Upper lobe of left lung (tissue), 6 donors: Measurements from ENCODE around the gene DSTN. TPM values are rescaled to one million over a fixed set of nuclear protein-coding genes. Genes with fewer than 3 reads are reported as not detected.

ENCODE experiments used
- ATAC-seq, 2 donors: fragments of 200-7000 bp; cut with Tn5 transposase; one replicate each; pipeline ENCODE4 v1.9.1; 2022; ENCODE audit warnings: mild to moderate bottlenecking in 2 of 2, moderate library complexity in 2 of 2; ENCODE audit not compliant: low FRiP score in 2 of 2
- DNase-seq, 2 donors: peaks; one replicate each; pipeline ENCODE4 v3.0.0-alpha.2; 2019 to 2020
- H3K27ac ChIP-seq, 4 donors: fragments of 200-600 bp; sonication (generic); one replicate each; pipeline ENCODE4 v1.5.1; 2016 to 2019
- H3K27me3 ChIP-seq, 4 donors: fragments of 200-600 bp; sonication (generic); one replicate each; pipeline ENCODE4 v1.5.1; 2017 to 2019
- H3K36me3 ChIP-seq, 4 donors: fragments of 200-600 bp; sonication (generic); one replicate each; pipeline ENCODE4 v1.5.1; 2016 to 2019
- H3K4me1 ChIP-seq, 4 donors: fragments of 200-600 bp; sonication (generic); one replicate each; pipeline ENCODE4 v1.5.1; 2018 to 2019
- H3K4me3 ChIP-seq, 4 donors: fragments of 200-600 bp; sonication (generic); one replicate each; pipeline ENCODE4 v1.5.1; 2017 to 2019; ENCODE audit warnings: mild to moderate bottlenecking in 2 of 4, moderate library complexity in 1 of 4
- H3K9me3 ChIP-seq, 4 donors: fragments of 200-600 bp; sonication (generic); one replicate each; pipeline ENCODE4 v1.5.1; 2018 to 2019
- CTCF ChIP-seq, 6 experiments: fragments of 450-650 bp in 4 of 6; fragments of 200-600 bp in 2 of 6; sonication (generic) in 2 of 6; IDR thresholded peaks; one replicate each; pipeline ENCODE4 v1.5.1; 2016 to 2019; ENCODE audit warnings: antibody characterized with exemption in 6 of 6
- EP300 ChIP-seq, 4 donors: sonication (generic); formaldehyde crosslinking; IDR thresholded peaks; one replicate each; pipeline ENCODE4 v1.5.1; 2017; ENCODE audit warnings: antibody characterized with exemption in 4 of 4, control low read depth in 2 of 4
- POLR2A ChIP-seq, 4 donors: fragments of 450-650 bp; IDR thresholded peaks; one replicate each; pipeline ENCODE4 v1.5.1; 2016 to 2017; ENCODE audit warnings: antibody characterized with exemption in 4 of 4, mild to moderate bottlenecking in 2 of 4
- POLR2AphosphoS5 ChIP-seq, 2 donors: sonication (generic); formaldehyde crosslinking; IDR thresholded peaks; one replicate each; pipeline ENCODE4 v1.5.1; 2017; ENCODE audit warnings: antibody characterized with exemption in 2 of 2
- WGBS, 2 donors: methylation state at CpG; one replicate each; pipeline ENCODE4 v1.1.5; 2017 to 2018; 5-methylcytosine and 5-hydroxymethylcytosine counted together
- total RNA-seq, 6 donors: library from RNA; depleted of rRNA in 4 of 6; stranded (reverse); fragments of >200 nt in 4 of 6; gene quantifications; one replicate each; pipeline versions ENCODE4 v1.1.0 to v1.2.1, GENCODE V29; 2016 to 2021
- donor health status: DM: no; HTN: no; CAD: no; lungs with moderate emphysema.
- donor health status: DM: no; HTN: yes; CAD: no; lungs with severe emphysema.

Gene DSTN
- total RNA-seq, 6 donors from 2014 or later = 235 to 735 (median 513) TPM

DNA sequence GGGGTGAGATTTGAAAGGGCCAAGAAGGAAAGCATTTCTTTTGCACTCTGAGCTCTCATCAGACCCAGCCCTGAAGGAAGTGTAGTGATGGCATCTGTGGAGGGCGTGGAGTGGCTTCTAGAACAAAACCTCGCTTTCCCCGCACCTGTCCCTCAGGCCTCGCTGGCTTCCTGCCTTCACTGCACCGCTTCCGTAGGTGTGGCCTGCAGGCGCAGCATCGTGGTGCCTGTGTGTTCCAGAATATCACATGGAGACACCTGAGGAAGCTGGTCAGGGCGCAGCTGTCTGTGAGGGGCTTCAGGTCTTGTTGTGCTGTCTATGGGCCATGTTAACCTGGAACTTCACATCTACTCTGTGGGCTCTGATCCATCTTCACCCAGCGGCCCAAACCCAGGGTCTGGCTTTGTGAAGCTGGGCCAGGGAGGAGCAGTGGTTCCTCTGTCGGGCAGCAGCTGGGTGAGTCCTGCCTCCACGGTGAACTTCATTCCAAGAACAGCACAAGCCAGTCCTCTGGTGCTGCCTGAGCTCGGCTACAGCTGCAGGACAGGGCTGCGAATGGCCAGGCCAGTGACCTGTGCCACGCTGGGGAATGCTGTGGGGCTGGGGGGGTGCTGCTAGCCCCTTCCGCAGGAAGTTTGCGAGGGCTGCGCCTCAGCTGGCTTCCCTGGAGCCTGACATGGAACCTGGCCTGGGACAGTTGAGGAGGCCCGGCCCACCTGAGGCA lies 40.9 kb downstream of the DSTN start:
- Histone ChIP-seq H3K36me3 (peaks cover 3 to 76% (median 13%) of the 10 kb centered on the region in 4 donors), H3K27me3 (no peaks in the 10 kb centered on the region), H3K27ac (peak overlapping the region; percentile 35 to 74 (median 68)), H3K4me1 (peaks cover 33 to 51% (median 41%) of the 10 kb centered on the region in 4 donors), H3K9me3 (no peaks in the 10 kb centered on the region), H3K4me3 (no peak overlapping the region)
- ATAC-seq (peak in 1 of 2 donors; percentile 4), DNase-seq (peak in 1 of 2 donors; percentile 81)
- no peak for TF ChIP-seq CTCF (IDR thresholded peaks at IDR 0.05)
- peak; percentile 5 to 48 for TF ChIP-seq POLR2AphosphoS5 (IDR thresholded peaks at IDR 0.05)
- WGBS, 2 donors = 61 to 64% methylated on average over 11 to 15 of the region's 19 CpGs

DNA sequence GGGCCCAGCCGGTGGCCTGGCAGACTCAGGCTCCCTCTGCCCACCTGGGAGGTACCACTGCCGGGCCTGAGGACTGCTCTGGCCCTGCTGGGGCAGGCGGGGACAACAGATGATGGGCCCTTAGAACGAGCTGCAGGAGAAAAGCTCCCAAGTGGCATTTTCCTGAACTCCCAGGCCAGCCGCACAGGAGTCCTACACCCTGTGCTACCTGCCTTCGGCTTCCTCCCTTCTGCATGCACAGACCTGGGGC lies 41.3 kb downstream of the DSTN start:
- H3K4me1 ChIP-seq = peaks cover 30 to 53% (median 38%) of the 10 kb centered on the region in 4 donors
- H3K9me3 ChIP-seq = no peaks in the 10 kb centered on the region
- peaks cover 3 to 81% (median 18%) of the 10 kb centered on the region in 4 donors for H3K36me3 ChIP-seq
- H3K4me3 ChIP-seq = no peak overlapping the region
- peak overlapping the region; percentile 28 to 74 (median 68) for H3K27ac ChIP-seq
- DNase-seq = peak in 1 of 2 donors; percentile 51
- 35% methylated on average over 3 of the region's 6 CpGs; no CpG with 5 or more reads in 1 of the 2 donors for WGBS, 2 donors
- peak; percentile 21 to 54 for ATAC-seq
- H3K27me3 ChIP-seq = no peaks in the 10 kb centered on the region
- TF ChIP-seq EP300 (IDR thresholded peaks at IDR 0.05) (no peak), CTCF (IDR thresholded peaks at IDR 0.05) (peak in 1 of 6 experiments; percentile 48), POLR2AphosphoS5 (IDR thresholded peaks at IDR 0.05) (peak in 1 of 2 donors; percentile 2)

DNA sequence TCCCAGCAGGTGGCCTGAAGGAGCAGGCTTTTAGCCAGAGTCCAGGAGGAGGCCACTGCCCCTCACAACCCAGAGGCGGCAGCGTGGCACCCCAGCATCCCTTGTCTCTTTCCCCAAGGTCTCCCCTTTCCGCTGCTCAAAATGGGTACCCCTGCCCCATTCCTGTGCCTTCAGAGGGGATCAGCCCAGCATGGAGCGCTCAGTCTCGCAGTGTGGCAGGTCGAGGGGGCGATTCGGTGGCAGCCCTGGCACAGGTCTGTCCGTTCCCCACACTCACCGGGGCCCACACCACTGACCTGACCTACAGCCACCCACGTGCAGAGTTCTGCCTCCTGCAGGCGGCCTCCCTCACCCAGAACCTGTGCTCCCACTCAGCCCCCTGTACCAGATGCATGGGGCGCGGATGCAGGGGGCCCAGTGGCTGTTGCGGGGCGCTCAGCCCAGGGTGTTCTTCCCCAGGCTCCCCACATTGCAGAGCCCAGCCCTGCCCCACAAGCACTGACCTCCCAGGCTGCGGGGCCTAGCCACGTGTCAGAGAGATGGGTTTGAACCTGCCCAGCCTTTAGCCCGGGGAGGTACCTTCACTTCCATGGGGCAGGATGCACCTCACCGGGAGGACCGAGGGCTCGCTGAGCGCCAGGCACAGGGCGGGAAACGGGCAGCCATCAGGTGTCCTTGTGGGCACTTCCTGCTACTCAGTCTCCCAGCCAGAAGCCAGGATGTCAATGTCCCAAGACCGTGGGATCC lies 41.8 kb downstream of the DSTN start:
- TF ChIP-seq CTCF (IDR thresholded peaks at IDR 0.05) = peak in 3 of 6 experiments; percentile 37 to 73 (median 41)
- no peak for TF ChIP-seq EP300 (IDR thresholded peaks at IDR 0.05)
- Histone ChIP-seq H3K27ac (peak overlapping the region; percentile 28 to 74 (median 68)), H3K4me1 (peaks cover 30 to 53% (median 37%) of the 10 kb centered on the region in 4 donors), H3K9me3 (no peaks in the 10 kb centered on the region), H3K4me3 (no peak overlapping the region), H3K27me3 (no peaks in the 10 kb centered on the region), H3K36me3 (peaks cover 3 to 83% (median 22%) of the 10 kb centered on the region in 4 donors)
- ATAC-seq (peak; percentile 2 to 24), DNase-seq (peak in 1 of 2 donors; percentile 82)
- 37 to 74% methylated on average over 4 to 24 of the region's 26 CpGs for WGBS, 2 donors

DNA sequence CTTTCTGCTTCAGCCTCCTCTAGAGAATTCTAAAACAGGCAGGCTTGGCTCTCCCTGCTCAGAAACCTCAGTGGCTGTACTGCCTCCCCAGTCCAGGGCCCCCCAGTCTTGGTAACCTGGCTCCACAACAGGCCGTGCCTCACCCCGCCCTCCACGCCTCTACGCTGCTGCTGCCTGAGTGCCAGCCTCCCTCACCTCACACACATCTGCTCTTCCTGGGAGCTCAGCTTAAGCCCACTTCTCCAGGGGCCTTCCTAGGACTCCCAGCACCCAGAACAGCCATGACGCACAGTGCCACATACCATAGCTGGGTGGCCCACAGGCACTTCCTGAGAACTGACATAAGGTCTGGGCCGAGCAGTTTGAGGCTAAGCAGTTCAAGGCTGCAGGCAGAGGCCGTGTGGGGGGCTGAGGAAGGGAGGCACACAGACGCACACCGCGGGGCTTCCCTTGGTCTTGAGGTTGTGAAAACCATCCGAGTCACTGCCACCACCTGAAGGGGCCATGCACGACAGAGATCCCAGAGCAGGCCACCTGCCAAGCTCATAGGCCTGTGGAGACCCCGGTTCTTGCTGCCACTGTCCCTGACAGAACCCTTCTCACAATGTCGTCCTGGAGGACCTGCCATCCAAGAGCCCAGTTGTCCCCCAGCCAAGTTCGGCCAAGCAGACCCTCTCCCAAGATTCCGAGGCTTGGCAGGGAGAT lies 42.6 kb downstream of the DSTN start:
- Histone ChIP-seq H3K27me3 (no peaks in the 10 kb centered on the region), H3K4me1 (peaks cover 30 to 53% (median 37%) of the 10 kb centered on the region in 4 donors), H3K27ac (peak overlapping the region; percentile 28 to 74 (median 68)), H3K36me3 (peaks cover 3 to 83% (median 29%) of the 10 kb centered on the region in 4 donors), H3K4me3 (no peak overlapping the region), H3K9me3 (no peaks in the 10 kb centered on the region)
- TF ChIP-seq CTCF (IDR thresholded peaks at IDR 0.05) = no peak
- TF ChIP-seq POLR2AphosphoS5 (IDR thresholded peaks at IDR 0.05) = peak; percentile 36 to 67
- peak in 1 of 4 donors; percentile 12 for TF ChIP-seq POLR2A (IDR thresholded peaks at IDR 0.05)
- DNase-seq = peak in 1 of 2 donors; percentile 69
- WGBS, 2 donors = 47 to 57% methylated on average over 5 to 16 of the region's 16 CpGs
- peak; percentile 13 to 67 for ATAC-seq
